VCaP (cell line): ENCODE data around the gene ARHGAP19.
A peak's percentile ranks its signal among the peaks of the same experiment; 100 is the strongest.
"Not testable (repeated sequence)": the region's sequence is repeated elsewhere in the genome, so short reads cannot be mapped to it uniquely, and the experiment has no call there.

Source experiments
- H3K27ac ChIP-seq: fragments of 450-650 bp; 2 replicates; pipeline ENCODE4 v1.5.1; 2017
- CTCF ChIP-seq: fragments of 450-650 bp; conservative IDR thresholded peaks from 2 replicates; pipeline ENCODE4 v1.5.1; 2017; ENCODE audit warnings: mild to moderate bottlenecking, moderate library complexity

ARHGAP19 gene

GRCh38 chr10:97292862-97293198 lies 393 bp upstream of the ARHGAP19 start:
- H3K27ac ChIP-seq = no peak overlapping the region; the same call in 1 of the 2 replicates
- no peak for TF ChIP-seq CTCF

GRCh38 chr10:97291357-97292096 lies 910 bp downstream of the ARHGAP19 start:
- TF ChIP-seq CTCF = no peak
- peak overlapping the region; percentile 85 for H3K27ac ChIP-seq

GRCh38 chr10:97290576-97291356 lies 1.7 kb downstream of the ARHGAP19 start:
- peak overlapping the region; percentile 85 for H3K27ac ChIP-seq

- not testable (repeated sequence) for H3K27ac ChIP-seq
Observed at GRCh38 chr10:97290076-97290475, 2.4 kb downstream of the ARHGAP19 start.

GRCh38 chr10:97280783-97281182 lies 11.7 kb downstream of the ARHGAP19 start:
- TF ChIP-seq CTCF = no peak
- H3K27ac ChIP-seq = no peak overlapping the region

GRCh38 chr10:97279121-97279815 lies 13.2 kb downstream of the ARHGAP19 start:
- 0 out of 2 replicates have a peak overlapping the region, but pooled peaks have one; percentile 23 for H3K27ac ChIP-seq
- no peak for TF ChIP-seq CTCF

- H3K27ac ChIP-seq = 0 out of 2 replicates have a peak overlapping the region, but pooled peaks have one; percentile 23
- peak; percentile 83 for TF ChIP-seq CTCF
Observed at GRCh38 chr10:97278491-97278989, 13.9 kb downstream of the ARHGAP19 start.

- no peak overlapping the region for H3K27ac ChIP-seq
- no peak for TF ChIP-seq CTCF
Observed at GRCh38 chr10:97277551-97277950, 14.9 kb downstream of the ARHGAP19 start.
